ENCODE results near the gene SKIDA1.

Gene SKIDA1

DNA sequence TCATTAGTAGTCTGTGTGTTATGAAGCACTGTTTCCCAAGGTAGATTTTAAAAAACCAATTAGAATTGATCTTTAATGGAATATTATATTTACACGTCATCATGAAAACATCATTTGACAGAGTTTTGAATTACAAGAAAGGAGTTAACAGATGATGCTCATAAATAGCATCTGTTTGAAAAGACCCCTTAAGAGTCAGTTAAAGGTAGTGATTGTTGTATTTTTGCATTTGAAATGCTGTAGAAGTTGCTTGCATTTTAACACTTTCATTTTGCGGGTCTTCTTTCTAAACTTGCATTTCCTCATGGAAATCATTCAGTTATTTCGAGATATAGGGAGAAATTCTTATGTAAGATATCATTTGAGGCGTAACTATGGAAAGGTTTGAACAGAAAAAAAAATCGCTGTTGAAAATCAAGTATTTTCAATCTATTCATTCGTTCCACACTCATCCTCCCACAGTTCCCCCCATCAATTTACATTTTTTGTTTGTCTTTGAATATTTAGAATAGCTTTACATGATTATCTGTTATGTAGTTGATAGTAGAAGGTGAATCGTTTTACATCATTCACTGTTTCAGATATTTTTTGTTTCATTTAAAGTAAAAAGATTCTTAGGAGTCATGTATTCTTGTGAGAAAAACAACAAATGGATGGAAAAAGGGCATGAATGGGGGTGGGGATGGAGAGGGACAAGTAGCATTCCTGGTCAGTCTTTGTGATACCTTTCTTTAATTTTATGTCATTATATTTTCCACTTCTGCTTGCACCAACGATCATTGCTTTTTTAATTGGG, 3.0 kb upstream of the SKIDA1 start:
- peak in 1 of 2 experiments; percentile 22 for DNase-seq

DNA sequence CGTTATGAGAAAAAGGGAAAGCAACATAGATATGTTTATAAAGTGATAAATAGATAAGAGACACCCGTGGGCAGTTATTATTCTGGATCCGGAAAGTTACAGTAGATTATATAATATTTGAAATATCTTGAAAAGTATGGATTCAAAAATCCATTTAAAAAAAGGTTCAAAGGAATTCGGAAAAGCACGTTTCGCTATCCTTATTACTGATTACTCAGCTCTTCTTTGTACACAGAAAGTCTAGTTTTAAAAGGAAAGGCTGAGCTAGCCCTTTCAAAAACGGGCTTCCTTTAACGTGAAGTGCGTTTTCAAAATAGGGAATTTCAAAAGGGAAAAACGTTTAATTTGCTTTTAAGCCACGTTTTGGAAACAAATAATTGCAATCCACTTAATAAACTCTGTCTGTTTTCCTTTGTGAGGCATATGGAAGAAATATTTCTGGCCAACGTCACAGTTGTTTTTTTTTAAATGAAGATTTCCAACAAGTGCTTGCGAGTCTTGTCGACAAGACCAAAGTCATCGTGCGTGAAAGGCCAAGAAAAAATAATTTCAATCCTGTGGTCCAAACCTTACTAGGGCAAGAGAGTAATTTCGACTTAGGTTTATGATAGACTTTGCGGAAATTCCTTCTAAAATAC, 2.2 kb upstream of the SKIDA1 start:
- no peak for DNase-seq

DNA sequence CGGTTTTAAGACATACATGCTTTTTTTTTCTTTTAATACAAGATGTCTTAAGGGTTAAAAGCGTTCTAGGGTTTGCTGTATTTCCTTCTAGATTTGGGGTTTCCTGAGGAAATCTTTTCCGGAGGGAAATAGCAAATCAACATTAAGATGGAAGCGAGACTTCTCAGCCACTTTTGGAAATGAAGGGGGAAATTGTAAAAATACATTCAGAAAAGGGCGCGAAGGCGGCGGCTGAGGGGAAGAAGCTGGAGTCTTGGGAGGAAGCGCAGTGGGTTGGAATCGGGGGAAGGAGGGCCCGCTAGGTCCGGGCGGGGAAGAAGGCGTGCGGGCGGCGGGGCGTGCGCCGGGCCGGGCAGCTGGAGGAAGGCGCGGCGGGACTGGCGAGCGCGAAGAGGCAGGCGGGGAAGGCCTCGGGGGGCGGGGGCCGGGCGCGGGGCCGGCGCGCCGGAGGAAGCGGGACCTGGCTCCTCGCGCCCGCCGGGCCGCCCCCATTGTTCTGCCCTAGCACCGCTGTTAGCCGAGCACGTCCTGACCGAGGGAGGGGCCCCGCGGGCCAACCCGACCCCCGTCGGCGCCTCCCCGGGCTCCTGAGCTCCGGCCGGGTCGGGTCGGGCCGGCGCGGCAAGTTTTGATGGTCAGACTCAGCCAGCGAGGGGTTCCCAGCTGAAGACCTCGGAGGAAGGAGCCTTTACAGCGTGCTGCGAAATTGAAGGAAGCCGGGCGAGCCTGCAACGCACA, 1.5 kb upstream of the SKIDA1 start:
- DNase-seq: peak; percentile 55 to 64

DNA sequence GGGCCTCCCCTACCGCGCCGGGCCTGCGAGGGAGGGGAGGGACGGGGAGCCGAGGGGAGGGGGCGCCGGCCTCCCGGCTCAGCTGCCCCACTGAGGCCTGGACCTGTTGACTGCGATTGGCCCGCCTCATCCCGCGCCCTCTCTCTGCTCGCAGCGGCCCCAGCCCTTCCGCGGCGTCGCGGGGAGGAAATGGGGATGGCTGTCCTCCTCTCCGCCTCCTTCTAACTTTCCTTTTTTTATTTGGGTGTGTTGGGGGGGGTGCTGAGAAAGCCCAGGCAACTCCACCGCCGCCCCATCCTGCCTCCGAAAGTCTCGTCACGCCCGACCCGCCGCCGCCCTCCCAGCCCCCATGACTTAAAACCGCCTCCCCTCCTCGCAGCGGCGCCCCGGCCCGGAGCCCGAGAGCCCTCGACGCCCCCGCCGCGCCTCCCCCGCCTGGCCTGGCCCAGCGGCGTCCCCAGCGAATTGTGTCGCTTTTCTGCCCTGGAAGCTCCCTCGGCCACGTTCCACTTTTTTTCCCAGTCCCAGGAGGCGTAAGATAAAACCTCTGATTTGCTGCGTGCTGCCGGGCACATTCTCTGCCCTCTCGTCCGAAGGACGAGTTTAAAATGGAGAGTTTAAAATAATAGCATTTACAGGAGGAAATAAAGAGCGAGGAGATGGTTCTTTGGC, 842 bp upstream of the SKIDA1 start:
- DNase-seq: peak; percentile 80 to 92

DNA sequence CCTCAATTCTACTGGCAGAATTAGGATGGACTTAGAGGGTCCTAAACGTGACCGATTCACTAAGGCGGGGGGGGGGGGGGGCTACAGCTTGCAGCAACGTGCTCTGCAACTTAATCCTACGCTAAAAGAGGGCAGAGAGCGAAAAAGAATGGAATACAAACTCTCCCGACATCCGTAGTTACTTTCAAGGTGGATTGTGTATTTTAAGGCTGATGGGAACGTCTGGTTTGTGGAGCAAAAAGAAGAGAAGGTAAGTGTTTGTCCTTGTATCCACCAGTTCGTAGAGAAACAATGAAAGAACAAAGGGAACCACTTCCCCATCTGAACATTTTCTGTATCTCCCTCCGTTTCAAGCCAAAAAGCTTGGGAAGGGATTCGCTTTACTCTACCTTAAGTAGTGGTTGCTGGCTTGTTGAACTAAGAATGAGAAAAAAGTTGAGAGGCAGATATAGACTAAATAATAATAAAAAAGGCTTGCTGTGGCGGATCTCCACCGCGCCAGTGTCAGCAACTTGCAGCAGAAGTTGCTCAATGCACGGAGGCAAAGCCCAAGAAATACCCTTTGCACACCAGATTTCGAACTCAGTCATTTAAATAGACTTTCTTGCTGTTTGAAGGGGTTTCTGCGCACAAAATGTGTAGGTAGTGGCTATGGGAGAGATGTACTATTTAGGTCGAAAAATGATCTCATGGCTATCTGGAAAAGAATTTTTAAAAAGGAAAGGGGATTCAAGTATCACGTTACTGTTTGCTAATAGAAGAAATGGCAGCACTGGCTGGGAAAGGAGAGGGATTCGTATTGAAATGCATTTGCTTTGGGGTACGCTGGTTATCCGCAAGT, 736 bp downstream of the SKIDA1 start:
- DNase-seq: peak in 1 of 2 experiments; percentile 25

DNA sequence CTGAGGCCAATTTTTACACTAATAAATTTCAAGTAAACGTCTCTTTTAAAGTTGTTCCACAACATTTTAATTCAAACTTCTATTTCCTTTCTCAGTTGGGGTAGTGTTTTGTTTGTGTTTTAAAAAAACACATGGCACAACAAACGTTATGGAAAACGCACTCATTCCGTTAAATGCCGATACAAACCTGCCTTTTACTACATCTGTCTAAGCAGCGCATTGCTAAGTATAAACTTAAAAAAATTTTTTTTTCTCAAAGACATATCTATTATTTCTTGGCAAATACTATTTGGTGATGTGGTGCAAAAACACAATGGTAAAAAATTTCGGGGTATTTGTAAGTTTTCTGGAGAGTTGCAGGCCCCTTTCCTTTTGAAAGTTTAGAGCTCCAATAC, 1.4 kb downstream of the SKIDA1 start:
- no peak for DNase-seq

DNA sequence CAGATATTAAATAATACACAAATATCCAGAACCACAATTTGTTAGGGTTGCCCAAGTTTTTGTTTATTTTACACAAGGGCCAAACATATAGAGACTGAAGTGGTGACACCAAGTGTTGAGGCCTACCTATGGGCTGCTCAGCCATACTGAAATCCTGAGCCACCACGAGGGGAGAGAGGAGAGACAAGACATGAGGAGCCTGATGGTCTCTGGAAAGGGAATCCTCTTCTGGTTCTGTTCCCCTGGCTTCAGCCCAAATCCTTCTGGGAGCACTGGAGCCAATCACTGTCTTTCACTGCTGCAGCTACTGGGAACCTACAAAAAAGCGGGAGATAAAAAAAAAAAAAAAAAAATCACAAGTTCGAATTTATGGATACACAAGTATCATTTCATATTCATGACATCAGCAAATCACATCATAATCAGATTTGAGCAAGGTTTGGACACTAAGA, 1.9 kb downstream of the SKIDA1 start:
- DNase-seq: peak in 1 of 2 experiments; percentile 50

DNA sequence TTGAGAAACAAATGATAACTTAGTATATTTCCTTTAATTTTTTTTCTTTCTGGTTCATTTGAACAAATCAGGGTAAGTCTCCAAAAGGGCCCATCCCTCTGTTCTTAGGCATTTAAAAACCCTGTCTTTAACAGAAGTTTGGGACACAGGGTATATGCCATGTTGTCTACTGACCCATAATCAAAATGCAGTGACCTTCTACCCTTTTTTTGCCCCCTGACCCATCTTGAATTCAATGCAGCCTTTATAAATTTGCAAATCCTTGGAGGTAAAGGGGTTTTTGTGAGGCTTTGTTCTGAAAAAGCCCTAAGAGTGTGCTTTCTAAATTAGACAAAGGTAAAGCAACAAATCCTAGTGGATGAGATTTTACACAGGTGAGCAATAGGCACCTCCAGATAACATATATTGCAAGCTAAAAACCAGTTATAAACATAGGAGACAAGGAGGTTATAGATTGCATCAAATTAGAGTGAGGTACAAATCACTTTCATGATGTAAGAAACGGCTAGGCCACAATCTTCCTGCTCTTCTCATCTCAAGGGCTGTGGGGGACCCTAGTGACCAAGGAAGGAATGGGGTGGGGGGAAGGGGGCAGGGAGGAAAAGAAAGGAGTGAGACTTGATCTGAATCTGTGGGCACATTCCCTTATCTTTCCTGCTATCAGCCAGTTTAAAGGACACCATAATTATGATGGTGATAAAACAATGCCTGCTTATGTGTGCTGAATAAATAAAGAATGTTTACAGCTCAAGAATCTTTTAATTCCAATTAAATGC, 2.7 kb downstream of the SKIDA1 start:
- no peak for DNase-seq

DNA sequence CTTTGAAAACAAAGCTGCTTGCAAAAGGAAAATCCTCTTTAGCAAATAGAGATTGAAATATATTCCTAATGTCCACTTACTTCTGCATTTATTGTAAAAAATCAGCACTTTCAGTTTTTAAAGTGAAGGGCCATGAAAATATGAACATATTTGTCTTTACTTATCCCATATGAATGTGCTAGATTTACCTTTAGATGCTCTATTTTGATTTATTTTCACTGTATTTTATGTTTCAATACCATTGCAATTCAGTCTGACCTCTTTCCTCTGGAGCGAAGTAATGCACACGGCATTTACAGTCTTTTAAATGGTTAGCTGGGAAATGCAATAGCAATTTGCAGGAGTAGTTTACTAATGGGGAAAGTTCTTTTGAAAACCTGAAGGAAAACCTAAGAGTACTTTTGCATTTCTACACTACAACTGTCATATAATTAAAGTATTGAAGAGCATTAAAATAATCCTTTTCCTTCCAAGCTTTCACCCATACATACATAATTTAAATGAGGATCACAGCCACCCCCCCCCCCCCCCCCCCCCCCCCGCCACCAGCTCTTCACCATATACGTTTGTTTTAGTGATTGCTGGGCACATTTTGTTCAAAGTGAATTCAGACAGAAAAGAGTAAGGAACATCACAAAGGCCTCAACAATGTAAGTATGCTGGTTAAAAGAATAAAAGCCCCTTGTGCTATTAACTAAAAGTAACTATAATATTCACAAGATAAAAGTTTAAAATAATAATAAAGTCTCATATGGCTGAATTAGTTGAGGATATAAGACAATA, 3.5 kb downstream of the SKIDA1 start:
- DNase-seq: no peak

DNA sequence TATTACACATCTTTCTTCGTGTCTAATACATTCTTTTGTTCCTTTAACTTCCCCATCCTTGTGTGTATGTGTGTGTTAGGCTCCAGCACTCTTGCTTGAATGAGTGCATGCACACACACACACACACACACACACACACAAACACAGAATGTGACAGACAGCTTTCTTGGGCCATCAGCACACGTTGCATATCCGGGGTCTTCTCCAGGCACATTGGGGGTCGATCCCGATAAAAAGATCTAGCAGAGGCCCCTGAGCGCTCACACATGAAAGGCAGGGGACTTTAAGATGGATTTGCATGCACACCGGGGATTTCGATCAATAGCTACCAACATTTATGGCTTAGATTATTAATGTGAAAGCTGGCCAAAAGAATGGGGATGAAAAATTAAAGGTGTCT, 4.5 kb downstream of the SKIDA1 start:
- no peak for DNase-seq

DNA sequence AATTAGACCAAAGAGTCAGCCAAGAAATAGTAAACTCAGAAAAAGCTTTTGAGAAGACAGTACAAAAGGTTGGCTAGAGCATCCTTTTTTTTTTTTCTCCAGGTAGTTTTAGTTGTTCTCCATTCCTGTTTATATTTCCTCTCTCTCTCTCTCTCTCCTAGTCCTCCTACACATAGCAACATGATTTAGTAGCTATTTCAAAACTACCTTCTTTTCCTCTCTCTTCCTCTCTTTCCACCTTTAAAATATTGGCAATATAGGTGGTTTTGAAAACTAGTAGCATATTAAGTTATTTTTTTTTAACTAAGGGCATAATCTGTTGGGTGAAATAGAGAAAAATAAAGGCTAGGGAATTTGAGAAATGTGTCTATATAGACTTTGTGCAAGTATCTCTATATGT, 5.0 kb downstream of the SKIDA1 start:
- DNase-seq: no peak

DNA sequence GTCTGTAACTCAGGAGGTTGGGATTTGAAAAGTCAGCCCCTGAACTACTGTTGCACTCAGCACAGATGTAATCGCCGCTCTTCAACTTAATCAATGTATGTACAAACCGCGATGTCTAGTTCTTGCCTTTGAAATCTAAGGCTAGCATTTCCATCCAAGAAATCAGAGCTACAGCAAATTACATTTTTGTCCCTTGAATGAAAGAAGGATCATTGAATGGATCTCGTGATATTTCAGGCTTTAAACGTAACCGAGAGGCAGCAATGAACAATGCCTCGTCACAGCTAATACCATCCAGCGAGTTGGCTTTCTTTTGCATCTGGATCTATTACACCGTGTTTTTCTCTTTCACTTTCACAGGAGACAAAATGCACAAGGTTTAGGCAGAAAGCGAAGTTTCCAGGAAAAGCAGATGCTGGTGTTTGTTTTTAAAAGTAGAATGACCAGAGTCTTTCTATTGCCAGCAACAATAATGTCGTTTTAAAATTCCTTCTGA, 5.5 kb downstream of the SKIDA1 start:
- DNase-seq: peak in 1 of 2 experiments; percentile 53

DNA sequence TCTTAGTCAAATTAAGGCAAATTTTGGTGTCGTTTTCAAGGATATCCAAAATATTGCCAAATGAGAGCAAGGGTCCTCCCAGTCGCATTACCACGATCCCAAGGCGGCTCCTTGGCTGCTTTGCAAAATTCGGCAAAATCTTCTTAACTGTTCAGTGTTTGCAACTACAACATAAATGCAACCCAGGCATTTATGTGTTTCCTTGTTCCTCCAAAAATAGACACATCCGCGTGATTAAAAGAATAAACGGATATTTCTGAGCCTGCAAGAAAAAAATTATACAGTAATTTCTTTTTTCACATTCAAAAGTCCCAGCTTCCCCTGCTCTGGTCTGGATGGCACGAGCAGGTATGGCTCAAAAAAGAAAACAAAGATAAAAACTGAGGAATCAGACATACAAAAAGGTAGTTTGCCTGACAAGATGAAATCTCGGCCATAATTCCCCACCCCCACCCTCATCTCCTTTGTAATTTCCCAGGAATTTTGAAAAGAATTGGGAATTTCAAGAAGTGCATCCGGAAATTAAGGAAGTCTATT, 6.0 kb downstream of the SKIDA1 start:
- no peak for DNase-seq

DNA sequence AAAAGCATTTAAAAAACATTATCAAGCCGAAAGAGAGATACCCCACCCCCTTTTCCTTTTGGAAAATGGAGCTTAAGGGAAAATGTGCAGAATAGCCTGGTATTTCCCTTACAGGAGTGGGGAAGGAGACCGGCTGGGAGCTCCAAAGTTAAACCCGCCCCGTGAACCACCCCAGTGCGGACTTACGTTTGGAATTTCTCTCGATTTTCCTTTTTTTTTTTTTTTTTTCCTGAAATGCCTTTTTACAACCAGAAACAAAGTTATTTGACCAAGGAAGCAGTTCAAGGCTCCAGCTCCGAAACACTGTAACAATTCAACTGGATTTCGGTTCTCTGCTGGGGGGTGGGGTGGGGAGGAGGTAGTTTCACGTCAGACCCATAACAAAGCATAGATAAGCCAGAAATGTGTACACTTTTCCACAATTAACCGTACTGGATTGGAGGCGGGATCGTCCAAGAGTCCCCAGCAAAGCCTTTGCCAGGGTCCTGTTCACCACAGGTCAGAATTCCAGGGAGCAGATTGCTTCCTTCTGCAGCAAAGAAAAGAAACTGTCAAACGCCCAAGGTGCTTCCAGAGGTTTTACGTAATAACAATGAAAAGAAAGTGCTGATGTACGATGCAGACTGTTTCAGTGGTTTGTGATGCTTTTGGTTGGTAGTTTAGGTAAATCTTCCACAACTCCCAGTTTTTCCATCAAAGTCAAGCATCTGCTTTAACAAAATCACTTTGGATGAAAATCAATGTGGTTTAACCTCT, 6.7 kb downstream of the SKIDA1 start:
- DNase-seq: peak in 1 of 2 experiments; percentile 40

DNA sequence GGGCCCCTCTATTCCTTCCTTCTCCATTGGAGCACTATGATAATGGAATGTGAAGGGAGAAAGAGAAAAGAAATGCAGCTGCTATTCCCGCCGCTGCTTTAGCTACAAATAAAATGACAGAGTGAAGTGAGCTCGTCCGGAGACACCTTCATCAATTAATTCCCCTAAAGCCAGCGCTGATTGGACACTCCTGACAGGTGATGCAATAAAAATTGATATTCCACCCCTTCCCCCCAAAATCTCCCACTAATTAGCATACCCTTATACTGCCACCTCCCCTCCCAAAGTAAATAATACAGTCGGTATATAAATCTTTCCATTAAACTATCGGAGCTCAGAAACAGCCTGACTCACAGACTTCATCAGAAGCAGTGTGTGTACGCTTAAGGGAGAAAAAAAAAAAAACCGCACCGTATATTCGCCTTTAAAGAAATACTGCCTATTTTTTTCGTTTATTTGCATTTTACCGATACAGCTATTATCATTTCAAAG, 7.3 kb downstream of the SKIDA1 start:
- peak; percentile 67 to 86 for DNase-seq

DNA sequence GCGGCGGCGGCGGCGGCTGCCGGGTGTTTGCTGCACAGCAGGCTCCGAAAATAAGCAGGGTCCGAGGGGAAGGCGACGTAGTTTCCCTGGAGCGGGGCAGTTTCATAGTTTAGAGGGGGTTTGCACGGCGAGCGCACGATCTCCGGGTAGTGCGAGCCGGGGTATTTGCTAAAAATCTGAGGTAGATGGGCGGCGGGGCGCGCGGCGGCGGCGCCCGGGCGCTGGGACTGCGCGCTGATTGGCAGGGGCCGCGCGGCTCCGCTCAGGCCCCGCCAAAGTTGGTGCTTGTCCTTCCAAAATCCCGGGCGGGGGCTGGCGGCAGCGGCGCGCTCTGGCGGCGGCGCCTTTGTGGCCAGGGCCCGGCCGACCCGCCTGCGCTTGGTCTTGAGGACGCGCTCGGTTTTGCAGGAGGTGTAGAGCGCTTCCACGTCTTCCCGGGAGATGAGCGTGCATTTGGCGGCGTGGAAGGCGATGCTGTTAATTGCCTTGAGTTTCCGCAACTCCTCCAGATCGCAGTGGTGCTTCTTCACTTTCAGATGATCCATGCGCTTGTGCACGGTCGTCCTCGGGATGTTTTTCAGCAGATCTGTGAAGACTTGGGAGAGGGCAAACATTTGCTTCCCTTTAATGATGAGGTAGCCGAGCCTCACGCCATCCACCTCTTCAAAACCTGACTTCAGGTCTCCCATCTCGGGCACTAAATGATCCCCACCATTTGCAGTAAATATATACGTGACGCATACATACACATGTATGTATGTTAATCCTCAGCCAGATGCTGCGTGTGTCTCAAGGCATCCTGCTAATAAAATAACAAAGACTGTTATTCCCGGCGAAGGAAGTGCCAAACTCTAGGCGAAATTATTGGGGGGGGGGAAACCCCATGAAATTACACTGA, 8.1 kb downstream of the SKIDA1 start:
- DNase-seq: peak; percentile 34 to 55

DNA sequence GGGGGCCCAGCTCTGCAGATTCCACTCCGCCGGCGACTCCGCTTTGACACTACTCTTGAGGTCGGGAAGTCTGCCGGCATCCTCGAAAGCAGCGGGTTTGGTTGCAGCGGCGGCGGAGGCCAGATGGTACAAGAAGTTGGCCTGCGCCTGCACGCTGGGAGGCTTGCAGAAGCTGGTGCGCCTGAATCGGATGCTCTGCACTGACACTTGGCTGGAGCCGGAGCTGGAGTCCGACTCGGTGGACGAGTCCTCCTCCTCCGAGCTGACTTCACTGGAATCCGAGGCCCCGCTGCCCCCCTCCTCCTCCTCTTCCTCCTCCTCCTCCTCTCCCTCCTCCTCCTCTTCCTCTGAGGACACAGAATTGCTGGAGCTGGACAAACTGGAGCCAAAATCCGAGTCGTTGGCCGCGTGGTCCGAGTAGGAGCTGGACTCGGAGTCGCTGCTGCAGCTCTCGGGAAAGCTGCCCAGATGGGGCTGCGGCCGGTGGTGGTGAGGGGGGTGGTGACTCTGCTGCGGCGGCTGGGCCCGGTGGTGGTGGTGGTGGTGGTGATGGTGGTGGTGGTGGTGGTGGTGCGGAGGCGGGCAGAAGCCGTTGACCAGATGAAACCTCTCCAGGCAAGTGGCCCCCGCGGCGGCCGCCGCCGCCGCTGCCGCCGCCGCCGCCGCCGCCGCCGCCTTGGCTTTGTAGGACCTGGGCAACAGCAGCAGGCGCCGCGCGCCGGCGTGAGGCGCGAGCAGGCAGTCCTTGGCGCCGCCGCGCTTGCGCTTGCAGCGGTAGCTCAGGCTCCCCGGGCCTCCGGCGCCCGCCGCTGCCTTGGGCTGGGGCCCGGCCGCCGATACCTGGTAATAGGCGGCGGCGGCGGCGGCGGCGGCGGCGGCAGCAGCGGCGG, 9.0 kb downstream of the SKIDA1 start:
- DNase-seq: peak in 1 of 2 experiments; percentile 56
